ENCODE data around the gene MAP4K2. TPM values are rescaled to one million over a fixed set of nuclear protein-coding genes. Genes with fewer than 3 reads are reported as not detected.

Gene MAP4K2
- total and polyA plus RNA-seq, 8 donors, result 2.3 to 66.9 (median 13.4) TPM

DNA sequence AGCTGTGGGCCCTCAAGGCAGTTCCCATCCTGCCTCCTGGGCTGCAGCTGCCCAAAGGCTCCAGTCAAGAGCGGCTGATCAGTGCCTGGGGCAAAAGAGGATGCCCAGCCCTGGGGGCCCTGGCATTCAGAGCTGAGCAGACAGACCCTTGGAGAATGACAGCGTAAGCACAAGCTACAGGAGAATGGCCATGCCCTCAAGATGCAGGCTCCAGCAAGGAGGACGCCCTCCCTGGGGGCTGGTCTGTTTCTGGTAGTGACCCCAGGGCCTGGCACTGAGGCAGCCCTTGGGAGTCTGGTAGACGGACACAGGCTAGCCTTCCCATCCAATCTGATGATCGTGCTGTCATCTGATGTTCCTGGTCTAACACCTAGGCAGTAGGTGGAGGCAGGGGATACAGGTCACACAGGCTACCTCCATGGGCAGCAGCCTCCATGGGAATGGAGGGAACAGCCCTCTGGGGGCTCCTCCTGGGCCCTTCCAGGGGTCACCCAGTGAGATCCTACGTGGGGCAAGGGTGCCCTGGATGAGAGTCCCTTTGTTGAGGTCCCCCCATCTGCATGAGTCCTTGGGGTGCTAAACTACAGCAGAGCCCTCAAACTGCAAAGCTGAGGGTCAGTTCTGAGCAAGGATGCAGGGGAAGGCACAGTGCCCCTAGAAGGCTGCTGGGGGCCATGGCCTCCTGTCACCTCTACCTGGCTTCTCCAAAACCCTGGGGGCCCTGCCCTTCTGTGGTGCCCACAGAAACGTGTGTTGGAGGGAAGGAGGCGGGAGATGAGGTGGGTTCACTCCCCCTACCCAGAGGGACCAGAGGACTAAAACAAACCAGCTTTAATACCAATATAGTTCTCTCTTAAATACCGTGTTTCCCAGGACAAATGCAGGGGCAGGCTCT, 14.4 kb downstream of the MAP4K2 start:
- Histone ChIP-seq H3K36me3 (peaks cover 10 to 54% (median 46%) of the 10 kb centered on the region in 4 donors), H3K27me3 (no peaks in the 10 kb centered on the region), H3K27ac (no peak overlapping the region), H3K4me1 (peaks cover 0 to 10% (median 0%) of the 10 kb centered on the region in 4 donors), H3K4me3 (no peak overlapping the region), H3K9me3 (no peaks in the 10 kb centered on the region)
- intact Hi-C loops (cut with DNase I; ENCODE audit: low total_unique reads), result no loop called here
- no peak for DNase-seq
- TF ChIP-seq, protein P1, sequence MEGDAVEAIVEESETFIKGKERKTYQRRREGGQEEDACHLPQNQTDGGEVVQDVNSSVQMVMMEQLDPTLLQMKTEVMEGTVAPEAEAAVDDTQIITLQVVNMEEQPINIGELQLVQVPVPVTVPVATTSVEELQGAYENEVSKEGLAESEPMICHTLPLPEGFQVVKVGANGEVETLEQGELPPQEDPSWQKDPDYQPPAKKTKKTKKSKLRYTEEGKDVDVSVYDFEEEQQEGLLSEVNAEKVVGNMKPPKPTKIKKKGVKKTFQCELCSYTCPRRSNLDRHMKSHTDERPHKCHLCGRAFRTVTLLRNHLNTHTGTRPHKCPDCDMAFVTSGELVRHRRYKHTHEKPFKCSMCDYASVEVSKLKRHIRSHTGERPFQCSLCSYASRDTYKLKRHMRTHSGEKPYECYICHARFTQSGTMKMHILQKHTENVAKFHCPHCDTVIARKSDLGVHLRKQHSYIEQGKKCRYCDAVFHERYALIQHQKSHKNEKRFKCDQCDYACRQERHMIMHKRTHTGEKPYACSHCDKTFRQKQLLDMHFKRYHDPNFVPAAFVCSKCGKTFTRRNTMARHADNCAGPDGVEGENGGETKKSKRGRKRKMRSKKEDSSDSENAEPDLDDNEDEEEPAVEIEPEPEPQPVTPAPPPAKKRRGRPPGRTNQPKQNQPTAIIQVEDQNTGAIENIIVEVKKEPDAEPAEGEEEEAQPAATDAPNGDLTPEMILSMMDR (IDR thresholded peaks at IDR 0.05), result no peak
- TF ChIP-seq POLR2A (IDR thresholded peaks at IDR 0.05), result no peak
- WGBS, 5 donors, result 83 to 88% (median 84%) methylated on average over 6 to 9 of the region's 9 CpGs

DNA sequence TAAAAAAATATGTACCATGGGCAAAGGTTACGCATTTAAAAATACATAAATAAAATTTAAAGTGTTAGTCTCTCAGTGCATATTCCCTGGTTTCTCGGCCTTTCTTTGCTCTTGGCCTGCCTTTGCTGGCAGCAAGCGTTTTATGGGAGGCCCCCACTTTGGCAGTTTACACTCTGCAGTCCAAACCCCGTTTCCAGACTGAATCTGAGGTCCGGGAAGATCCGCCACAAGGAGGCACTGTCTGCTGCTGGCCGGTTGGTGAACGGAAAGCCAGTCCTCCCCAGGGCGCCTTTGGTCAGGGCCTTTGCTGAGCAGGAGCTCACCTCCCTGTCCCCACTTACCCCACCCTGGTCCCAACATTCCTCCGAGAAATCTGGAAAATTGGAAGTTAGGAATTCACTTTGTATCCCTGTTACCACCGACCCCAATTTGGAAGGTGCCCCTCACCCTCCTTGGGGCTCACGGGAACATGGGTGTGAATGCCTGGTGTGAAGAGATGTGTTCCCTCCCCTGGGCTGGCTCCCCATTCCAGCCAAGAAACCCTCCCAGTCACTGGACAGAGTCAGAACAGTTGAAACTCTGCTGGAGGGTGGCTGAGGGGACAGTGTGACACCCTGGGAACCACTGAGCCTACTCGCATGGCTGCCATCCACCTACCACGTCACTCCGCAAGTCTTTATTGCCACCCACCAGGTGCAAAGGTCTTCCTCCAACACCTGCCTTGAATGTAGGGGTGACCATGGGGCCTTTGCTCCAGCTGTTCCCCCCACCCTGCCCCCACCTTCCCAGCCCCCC, 15.3 kb downstream of the MAP4K2 start:
- H3K9me3 ChIP-seq, result no peaks in the 10 kb centered on the region
- peaks cover 0 to 10% (median 0%) of the 10 kb centered on the region in 4 donors for H3K4me1 ChIP-seq
- WGBS, 5 donors, result 40 to 42% (median 42%) methylated on average over 15 of the region's 15 CpGs
- DNase-seq, result peak; percentile 78 to 82
- peaks cover 10 to 48% (median 44%) of the 10 kb centered on the region in 4 donors for H3K36me3 ChIP-seq
- peak in 1 of 3 donors; percentile 35 for TF ChIP-seq POLR2AphosphoS5 (IDR thresholded peaks at IDR 0.05)
- no peak for TF ChIP-seq EP300 (IDR thresholded peaks at IDR 0.05)
- TF ChIP-seq POLR2A (IDR thresholded peaks at IDR 0.05), result no peak
- TF ChIP-seq, protein P1 (IDR thresholded peaks at IDR 0.05), result peak in 5 of 7 experiments; percentile 41 to 69 (median 62)
- H3K4me3 ChIP-seq, result no peak overlapping the region
- no peaks in the 10 kb centered on the region for H3K27me3 ChIP-seq
- intact Hi-C loops (cut with DNase I; ENCODE audit: low total_unique reads), result no loop called here
- H3K27ac ChIP-seq, result peak overlapping the region in 1 of 5 donors; percentile 6

DNA sequence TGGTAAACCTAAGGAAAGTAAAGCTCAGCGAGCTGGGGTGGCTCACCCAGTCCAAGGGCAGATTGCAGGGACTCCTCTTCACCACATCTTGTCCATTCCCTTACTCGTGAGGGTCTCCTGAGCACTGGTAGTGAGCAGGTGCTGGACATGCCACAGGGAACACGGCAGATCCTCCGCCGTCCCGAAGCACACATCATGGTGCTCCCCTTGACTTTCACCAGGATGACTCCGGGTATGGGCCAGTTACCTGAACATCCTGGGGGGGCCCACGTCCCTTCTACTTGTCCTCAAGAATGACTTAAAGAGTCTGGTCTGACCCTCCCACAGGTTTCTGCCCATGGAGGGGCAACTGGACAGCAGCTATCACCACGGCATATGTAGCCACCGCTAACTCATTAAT, 16.7 kb downstream of the MAP4K2 start:
- Histone ChIP-seq H3K4me1 (peaks cover 0 to 10% (median 0%) of the 10 kb centered on the region in 4 donors), H3K27me3 (no peaks in the 10 kb centered on the region), H3K4me3 (no peak overlapping the region), H3K27ac (no peak overlapping the region), H3K9me3 (no peaks in the 10 kb centered on the region), H3K36me3 (peaks cover 10 to 34% (median 31%) of the 10 kb centered on the region in 4 donors)
- DNase-seq, result no peak
- WGBS, 5 donors, result 90 to 93% (median 92%) methylated on average over 7 to 10 of the region's 10 CpGs
- intact Hi-C loops (cut with DNase I; ENCODE audit: low total_unique reads), result no loop called here
- no peak for TF ChIP-seq POLR2AphosphoS5 (IDR thresholded peaks at IDR 0.05)
- TF ChIP-seq, protein P1 (IDR thresholded peaks at IDR 0.05), result no peak
- no peak for TF ChIP-seq POLR2A (IDR thresholded peaks at IDR 0.05)
- TF ChIP-seq EP300 (IDR thresholded peaks at IDR 0.05), result no peak

- Histone ChIP-seq H3K4me3 (no peak overlapping the region), H3K9me3 (no peaks in the 10 kb centered on the region), H3K36me3 (peaks cover 10 to 21% (median 18%) of the 10 kb centered on the region in 4 donors), H3K27me3 (no peaks in the 10 kb centered on the region), H3K27ac (no peak overlapping the region), H3K4me1 (peaks cover 0 to 10% (median under 1%) of the 10 kb centered on the region in 4 donors)
- WGBS, 5 donors, result 84 to 88% (median 86%) methylated on average over 12 of the region's 12 CpGs
- DNase-seq, result no peak
- TF ChIP-seq POLR2A (IDR thresholded peaks at IDR 0.05) (no peak), POLR2AphosphoS5 (IDR thresholded peaks at IDR 0.05) (no peak), EP300 (IDR thresholded peaks at IDR 0.05) (no peak)
- TF ChIP-seq, protein P1 (IDR thresholded peaks at IDR 0.05), result no peak
- intact Hi-C loops (cut with DNase I; ENCODE audit: low total_unique reads), result no loop called here
Measured at GRCh38 chr11:64784813-64785581, 18.0 kb downstream of the MAP4K2 start.

Measured in stomach (tissue), 9 donors.